Measurements from ENCODE around the gene SORCS3.

Gene SORCS3

DNA sequence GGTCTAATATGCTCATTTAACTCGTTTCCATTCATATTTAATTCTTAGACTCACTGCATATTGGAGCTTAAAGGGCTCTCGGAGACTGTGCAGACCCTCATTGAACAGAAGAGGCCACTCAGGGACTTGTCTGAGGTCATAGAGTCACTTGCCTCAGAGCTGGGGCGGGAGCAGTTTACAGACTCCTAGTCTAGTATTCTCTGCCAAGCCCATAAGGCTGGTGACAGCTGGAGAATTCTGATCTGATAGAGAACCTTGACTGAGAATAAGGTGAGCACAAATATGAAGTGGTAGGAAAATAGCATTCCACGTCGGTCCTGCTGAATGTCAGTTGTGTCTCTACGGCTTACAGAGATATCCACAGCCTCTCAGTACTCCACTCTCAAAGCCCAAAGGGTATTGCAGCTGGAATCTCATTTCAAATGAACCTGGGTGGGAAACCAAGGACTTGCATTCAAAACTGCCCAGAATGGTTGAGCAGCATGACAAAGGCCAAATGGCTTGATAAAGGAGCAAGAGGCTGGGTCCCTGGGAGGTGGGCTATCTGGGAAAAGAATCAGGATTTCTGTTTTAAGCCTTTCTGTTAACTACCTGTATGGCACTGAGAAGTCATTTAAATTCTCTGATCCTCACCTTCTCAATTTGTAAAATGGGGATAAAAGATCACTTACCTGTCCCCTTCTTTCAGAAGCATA, 283.2 kb downstream of the SORCS3 start:
- no peak for DNase-seq

DNA sequence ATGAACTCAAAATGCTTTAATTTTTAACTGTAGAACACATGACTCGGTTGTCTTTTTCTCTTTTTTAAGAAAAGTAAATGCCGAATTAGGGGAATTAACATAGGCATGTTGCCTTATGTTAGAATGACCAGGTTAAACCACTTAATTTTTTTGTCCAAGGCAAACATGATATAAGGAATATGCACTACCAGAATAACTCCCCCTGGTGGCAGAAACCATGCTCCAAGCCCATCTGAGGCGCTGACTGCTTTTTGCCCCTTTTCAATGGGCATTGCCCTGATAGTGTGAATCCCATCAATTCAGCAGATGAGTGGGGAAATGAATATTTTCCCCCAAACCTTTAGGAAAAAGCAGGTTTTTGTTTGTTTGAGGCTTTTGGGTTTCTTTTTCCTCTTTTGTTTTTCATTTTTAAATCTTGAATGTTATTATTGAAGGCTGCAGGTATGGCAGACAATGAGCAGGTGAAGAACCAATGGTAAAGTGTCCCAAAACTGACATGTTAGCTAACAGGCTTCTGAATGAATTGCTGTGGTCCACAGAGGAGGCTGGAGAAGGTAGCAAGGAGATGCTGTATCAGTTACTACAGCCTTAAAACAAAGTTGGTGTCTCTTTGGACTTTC, 284.3 kb downstream of the SORCS3 start:
- DNase-seq = peak; percentile 12

DNA sequence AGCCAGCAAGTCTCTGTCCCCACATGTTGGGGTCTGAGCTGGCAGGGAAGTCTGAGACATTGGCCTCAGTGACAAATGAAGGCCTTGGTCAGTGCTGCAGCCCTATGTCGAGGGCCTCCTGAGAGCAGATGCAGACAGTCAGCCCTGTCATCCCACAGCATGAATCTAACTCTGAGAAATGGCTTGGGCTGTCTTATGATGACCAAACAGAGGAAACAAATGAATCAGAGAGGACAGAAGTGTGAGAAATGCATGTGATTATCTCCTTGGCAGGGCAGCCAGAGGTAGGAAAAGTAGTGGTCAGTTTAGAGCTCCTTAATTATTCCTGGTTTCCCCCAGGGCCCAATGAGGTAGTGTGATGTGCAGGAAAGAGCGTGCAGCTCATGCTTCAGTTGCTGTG, 287.6 kb downstream of the SORCS3 start:
- DNase-seq = no peak

DNA sequence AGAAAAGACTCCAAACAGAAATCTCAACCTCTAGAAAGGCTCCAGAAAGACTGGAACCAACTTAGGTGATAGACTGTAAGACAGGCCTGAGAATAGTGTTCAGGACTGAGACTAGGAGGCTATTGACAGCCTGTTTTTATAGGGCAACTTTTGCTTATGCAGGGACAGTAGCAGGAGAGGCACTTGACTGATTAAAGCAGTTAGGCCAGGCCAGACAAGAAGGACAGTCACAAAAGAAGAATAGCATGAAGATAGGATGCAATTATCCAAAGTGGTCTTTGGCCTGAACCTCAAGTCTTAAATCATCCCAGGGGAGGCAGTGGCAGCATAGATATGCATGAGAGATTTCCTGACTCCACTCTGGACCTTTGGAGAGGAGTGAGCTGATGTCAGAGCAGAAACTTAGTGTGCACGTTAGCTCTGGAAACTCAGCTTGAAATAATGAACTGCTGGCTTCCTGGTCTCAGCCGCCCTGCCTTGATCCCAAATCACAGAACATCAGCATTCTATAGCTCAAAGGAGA, 290.6 kb downstream of the SORCS3 start:
- DNase-seq = no peak

DNA sequence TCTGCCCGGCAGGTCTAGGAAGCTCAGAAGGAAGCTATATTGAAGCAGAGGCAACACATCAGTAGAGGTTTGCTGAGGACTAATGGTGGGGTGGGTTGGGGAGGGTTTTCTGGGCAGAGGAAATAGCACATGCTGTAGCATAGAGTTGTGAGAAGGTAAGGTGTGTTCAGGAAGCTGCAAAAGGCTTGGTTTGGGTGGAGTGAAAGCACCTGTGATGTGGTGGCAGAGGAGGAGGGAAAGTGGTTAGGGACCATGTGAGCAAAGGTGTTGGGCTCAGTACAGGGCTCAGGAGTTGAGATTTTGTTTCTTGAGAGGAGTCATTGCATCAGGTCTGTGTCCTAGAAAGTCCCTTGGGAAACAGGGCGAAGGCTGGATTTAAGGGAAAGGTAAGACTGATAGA, 294.6 kb downstream of the SORCS3 start:
- no peak for DNase-seq

DNA sequence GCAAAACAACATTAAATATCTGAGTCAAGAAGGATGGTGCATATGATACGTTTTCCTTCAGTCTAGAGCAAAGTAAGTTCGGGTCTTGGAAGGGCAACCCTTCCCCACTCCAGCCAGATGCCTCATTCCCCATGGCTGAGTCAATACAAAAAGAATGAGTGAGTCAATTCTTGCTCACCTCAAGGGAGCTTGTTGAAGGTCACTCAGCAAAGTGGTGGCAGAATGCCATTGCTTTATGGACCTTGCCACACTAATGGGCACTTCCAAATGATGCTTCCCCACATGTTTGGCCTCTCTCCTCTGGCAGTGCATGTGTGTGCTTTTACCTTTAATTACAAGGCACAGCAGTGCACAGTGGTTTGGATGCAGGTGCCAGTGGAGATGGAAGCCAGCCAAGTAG, 296.5 kb downstream of the SORCS3 start:
- no peak for DNase-seq

DNA sequence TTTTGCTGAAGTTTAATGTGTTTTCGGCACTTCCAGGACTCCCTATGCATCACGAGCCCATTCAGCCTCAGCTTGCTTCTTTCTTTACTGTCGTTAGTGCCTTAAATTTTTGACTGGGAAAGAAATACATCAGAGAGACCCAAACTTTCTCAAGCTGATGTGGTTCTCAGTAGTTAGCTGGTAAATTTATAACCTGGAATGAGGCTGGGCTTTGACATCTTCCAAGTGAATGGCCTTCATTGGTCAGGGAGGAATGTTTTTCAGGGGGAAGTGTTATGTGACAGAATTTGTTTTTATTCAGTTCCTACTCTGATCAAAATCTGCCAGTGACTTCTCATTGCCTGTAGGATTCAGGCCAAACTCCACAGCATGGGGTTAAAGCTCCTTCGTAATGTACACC, 296.9 kb downstream of the SORCS3 start:
- no peak for DNase-seq

DNA sequence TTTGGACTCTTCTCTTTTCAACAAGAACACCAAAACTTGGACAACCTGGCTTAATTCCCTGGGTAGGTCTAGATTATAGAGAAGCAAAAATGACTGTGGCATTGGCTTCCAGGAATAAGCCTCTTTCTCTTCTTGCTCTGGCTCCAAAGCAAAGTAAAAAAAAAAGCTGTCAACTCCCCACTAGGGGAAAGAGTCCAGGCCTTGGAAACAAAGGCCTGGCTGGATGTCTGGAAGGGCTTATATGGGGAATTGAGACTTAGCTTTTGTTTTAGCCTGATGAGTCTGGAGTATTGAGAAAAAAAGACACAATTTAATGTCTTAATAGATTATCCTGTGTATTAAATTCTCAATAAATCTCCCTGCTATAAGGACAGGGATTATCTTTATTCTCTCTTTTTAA, 300.6 kb downstream of the SORCS3 start:
- no peak for DNase-seq

DNA sequence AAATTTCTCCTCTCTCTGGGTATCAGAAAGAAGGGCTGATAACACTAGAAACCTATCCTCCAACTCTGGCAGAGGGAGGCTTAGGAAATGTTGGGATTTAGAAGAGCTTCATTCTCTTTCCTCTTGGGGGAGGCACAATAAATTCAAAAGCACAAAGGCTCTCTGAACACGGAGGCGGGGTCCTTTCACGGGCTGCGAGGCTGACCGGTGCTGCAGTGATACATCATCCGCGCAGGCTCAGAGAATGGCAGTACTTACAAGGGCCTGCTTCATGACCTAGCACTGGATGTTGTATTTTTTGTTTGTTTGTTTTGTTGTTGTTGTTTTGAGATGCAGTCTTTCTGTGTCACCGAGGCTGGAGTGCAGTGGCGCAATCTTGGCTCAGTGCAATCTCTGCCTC, 306.2 kb downstream of the SORCS3 start:
- no peak for DNase-seq

DNA sequence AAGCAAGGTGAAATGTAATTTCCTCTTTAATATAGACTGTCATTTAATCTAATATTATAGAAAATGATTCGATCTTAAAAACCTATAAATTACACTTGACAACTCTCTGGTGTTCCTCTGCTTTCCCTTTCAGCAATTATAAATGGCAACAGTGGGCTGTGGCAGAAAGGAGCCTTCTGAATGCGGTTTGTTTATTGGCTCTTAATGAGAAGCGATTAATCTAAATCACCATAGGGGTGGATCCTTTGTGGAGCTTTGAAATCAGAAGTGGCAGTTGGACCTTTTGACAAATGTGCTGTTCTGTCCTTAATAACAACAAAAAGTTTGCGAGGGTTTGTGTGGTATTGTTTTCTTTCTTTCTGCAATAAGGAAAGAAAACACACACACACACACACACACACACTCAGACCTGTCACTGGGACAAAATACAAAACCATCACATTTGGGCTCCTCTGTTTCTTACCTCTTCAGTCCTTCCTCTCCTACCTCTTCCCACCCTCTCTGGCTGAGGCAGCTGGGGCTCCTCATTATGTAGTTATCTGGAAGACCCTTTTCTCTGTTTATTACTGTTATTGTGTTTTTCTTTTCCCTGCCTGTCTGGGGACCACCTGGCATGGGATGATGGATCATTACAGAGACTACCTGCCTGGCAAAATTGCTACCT, 316.2 kb downstream of the SORCS3 start:
- no peak for DNase-seq

DNA sequence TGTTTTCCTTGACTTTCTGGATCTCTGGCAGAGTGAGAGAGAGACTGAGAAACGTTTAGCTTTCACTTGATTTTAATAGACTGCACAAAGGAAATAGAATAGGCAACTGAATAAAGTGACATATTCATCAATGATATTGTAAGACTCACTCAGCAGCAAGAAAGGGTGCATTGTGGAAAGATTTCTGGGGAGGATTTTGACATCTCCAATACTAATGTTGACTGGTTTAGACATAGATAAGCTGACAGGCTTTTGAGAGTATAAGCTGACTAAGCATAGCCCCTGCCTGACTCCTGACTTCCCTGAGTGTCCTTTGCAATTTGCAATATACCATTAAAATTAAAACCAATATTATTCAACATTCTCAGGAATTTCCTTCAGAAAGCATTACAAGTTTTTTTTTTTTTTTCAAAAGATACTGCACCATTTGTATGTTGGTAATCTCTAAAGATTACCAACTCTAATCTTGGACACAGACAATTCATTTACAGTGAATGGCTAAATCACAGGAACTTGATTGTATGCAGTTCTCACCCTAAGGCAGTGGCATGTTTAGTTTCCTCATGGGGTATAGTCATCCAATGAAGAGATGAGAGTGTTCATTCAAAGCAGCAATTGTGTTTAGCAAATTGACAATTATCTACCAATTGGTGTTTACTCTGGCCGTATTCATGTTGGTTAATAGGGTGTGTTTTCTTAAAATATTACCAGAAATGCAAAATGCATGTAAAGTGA, 325.6 kb downstream of the SORCS3 start:
- no peak for DNase-seq

DNA sequence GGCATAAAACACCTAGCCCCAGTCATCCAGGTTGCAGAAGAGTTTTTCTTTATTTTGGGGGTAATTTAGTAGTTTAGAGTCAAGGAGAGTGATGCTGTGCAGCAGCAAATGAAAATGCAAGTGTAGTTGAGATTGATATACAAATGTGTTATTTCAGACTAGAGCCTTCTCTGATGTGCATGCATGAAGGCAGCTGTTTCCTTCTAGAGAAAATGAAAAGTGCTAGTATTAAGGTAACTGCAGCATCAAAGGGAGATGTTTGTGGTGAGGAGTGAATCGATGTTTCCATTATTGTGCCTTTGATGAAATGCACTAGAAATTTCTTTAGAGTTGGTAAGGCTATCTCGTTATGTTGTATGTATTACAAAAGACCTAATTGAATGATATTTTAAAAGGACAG, 339.3 kb downstream of the SORCS3 start:
- DNase-seq = no peak

DNA sequence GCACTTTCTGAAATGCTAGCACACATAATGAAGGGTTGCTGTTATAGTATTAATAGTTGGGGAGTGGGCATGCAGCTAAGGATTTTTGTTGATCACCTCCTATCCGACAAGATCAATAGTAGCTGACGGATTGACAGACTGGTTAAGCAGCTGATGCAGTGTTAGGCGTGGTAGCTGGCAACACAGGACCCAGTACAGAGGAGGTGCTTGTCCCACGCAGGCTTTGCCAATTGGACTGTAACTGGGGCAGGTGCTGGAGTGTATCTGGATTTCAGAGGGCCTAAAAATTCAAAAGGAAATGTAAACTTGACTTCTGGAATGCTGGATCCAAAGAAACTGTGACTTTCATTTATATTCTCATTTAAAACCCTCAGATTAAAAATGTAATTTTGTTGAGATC, 340.9 kb downstream of the SORCS3 start:
- DNase-seq = no peak

DNA sequence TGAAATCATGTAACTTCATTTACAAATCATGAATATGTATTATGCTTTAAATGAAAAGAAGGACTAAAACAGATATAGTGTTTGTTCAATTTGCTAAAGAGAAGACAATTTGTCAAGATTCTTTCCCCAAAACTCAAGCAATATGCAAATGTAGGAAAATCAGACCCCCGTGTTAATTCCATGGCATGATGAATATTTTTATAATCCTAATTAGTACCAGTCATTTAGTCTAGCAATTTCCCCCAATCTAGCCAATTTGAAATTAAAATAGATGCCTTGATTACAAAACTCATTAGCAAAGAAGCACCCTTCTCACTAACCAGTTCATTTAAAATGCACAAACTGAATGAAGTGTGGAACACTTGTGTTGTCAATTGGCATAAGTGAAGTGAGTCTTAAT, 347.6 kb downstream of the SORCS3 start:
- DNase-seq = no peak

DNA sequence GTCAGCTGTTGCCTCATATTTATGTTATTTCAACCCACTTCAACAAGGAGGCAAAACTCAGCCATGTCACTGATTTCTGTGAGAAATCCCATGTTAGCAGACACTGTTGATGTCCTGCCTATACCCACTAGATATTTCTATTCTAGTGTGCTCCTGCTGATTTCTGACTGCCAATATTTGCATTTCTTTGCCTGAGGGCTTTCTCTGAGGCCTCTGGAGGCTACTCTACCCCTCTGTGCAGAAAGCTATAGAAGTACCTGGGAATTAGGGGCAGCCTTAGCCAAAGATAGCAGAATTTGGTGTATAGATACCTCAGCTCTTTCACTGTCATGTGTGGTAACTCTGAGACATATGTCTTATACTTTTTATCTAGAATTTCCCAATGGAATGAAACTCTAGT, 348.8 kb downstream of the SORCS3 start:
- no peak for DNase-seq

DNA sequence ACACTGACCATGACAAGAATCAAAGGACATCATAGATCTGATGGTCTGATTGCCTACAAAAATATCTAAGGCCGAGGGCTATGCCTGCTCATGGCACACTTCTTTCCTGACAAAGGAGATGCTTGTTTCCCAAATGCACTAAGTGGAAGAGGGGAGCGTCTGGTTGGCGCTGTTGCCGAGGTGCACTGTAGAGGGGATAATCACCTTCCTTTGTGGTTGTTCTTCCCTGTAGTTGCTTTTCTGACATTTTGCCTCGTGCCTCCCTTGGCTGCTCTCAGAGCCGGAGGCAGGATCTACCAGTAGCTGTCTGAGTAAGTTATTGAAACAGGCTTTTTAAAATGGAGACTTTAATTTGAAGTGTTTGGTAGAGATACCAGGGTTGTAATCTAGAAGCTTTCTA, 352.0 kb downstream of the SORCS3 start:
- no peak for DNase-seq

DNA sequence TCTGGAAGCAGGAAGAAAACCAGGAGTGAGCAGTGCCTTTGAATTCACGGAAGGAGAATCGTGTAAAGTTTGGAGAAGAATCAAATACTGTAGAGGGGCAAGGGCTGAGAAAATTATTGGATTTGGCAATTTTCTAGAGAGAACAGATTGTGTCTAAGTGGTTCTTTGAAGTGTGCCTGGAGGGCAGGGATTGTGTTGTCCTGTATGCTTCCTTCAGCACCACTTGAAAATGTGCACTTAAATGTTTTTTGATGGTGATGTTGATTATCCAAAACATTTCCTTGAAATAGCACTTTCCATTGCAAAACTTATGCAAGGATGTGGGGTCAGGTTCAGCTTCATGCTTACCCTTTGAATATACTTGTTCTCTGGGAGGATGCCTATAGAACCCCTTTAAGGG, 360.2 kb downstream of the SORCS3 start:
- DNase-seq = no peak

DNA sequence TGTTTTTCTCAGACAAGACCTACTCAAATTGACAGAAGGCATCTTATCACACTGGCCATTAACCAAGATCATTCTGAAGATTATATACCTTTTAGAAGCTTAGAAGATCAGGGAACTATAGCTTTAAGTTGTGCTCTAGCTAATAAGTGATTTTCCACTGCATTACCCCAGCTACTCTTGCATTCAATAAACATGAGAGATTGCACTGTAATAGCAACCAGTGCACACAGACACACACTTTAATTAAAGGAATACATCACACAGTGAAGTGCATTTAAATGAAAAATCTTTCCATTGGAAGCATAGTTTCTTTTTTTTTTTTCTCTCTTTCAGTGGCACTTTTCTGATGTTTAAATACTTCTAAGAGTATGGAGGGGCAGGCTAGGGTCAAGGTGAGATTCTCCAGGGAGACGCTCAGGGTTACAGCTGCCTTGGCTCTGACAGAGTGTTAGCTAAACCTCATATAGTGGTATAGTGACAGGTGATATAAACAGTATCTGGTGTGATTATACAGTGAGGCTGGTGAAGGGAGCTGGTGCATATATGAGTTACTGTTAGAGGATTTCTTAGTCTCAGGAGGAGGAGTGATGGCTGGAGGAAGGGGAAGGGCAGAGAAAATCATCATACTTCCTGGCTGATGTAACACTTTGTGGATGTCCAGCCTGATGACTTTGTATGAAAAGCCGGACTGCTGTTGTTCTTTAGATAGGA, 369.5 kb downstream of the SORCS3 start:
- no peak for DNase-seq

DNA sequence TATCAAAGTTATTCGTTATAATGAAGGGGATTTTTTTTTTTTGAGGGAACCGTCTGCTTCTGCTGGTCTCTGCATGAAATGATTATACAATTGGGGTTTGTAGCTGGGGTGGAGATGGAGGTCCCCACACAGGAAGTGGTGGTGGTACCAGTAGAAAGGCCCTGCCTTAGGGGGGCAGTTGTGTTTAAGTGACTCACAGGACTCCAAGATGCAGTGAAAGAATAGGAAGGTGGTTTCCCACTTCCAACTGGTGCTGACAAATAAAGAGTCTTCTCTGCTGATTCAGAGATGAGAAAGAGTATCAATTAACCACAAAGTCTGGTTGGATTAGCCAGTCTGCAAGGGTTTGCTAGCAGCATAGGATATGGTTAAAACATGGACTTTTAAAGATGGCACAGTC, 376.0 kb downstream of the SORCS3 start:
- DNase-seq = no peak

DNA sequence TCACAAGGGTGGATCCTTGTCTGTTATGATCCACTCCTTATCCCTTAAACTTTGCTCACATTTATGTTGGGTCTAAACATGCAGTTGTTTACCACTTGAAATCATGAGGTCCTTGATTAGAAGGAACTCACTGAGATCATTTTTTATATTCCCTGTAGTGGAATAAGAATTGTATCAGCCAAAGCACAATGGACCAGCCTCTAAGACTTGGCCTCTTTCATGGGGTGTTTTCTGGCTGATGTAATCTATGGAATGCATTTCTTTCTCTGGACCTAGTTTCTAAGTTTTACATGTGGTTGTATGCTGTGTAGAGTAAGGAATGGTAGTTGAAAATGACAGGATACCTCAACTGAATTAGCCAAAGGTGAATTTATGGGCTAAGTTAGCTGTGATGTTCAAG, 376.6 kb downstream of the SORCS3 start:
- DNase-seq = no peak

DNA sequence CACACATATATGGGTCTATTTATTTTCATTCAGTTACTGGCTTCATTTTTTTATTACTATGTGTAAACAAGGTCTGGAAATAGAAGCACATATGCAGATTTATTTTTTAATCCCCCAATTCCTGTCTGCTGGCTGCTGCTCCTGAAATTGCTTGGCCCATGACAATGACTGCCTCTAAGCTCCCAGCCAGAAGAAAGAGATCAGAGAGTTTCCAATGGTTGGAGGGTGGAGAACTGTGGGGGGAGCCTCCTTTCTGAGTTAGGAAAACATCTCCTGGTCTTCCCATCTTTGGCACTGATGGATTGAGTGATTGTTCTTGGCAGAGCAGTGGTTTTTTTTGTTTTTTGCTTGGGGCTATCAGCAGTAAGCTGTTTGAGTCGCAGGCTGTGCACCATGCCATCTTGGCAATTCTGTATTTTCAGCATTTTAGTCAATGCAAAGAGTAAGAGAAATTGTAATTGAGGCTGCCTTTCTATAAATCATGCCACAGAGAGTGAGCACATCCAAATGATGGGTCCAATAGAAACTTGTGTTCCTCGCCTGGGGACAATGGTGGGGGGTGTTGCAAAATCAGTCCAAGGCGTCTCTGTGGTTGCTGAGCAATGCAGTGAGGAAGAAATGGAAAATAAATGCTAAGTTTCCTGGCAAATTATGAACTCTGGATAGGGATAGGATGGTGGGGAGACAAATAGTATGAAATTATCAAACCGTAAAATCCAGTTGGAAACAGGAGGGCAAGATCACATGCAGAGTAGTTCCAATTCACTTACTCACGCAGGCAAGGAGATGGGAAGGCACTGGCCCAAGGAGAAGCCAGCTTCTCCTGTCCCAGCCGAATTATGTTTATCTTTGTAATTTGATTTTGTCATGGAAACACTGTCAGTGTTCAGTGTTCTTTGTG, 382.4 kb downstream of the SORCS3 start:
- DNase-seq = no peak

DNA sequence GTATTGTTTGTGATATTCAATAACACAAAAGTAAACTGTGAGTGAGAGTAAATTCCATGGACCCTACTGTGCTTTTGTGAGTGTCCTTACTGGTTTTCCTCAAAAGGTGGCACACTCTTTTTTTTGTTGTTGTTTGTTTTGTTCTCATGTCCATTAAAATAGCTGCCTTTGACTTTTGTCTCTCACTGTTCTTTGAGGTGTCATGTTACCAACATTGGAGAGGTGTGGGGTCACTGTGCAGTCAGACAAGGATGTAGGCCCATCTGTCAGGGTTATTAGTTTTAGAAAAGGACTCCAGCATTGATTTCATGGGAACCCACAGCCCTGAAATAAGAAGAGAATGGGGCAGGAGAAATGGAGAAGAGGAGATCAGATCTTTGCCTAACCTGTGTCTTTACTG, 383.1 kb downstream of the SORCS3 start:
- no peak for DNase-seq

Measured in stimulated activated CD4-positive, alpha-beta T cell treated with anti-CD3 and anti-CD28 coated beads, Interleukin-12 subunit alpha, Interleukin-12 subunit beta, amount 100 ng/mL, for 4 hours (primary cell).